Measurements from ENCODE around the gene SUGP2. TPM values are rescaled to one million over a fixed set of nuclear protein-coding genes. Genes with fewer than 3 reads are reported as not detected.
"Not testable (repeated sequence)": the region's sequence is repeated elsewhere in the genome, so short reads cannot be mapped to it uniquely, and the experiment has no call there.

The SUGP2 gene
- total RNA-seq, 1 donor from 2014 or later: 35.4 TPM

DNA sequence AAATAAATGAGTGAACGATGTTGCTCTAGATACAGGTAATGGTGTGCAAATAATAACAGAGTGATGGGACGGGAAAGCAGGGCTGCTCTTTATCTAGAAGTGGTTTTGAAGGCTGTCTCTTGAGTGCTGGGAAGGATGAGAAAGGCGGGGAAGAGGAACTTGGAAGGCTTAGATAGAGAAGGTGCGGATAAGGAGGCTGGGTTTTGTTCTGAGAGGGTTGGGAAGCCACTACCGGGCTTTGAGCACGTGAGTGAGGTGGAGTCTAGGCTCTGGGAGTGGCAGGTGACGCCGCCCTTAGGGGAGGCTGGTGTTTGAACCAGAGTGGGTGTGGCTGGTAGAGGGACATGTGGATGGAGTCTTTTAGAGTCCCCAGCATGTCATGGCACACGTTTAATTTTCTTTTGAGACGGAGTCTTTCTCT lies 897 bp upstream of the SUGP2 start:
- ATAC-seq (peak; percentile 71), DNase-seq (ENCODE audit: low spot score) (peak; percentile 67)

DNA sequence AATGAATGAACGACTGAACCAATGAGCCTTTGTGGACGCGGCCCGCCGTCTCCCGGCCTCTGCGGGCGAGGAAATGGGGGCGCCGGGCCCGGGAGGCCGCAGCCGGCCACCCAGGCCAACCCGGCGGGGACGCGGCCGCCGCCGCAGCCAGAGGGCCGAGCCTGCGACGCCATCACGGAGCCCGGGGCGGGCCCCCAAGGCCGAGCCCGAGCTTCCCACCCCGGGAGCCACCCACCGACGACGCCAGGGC lies 216 bp downstream of the SUGP2 start:
- DNase-seq (ENCODE audit: low spot score) (no peak), ATAC-seq (no peak)

DNA sequence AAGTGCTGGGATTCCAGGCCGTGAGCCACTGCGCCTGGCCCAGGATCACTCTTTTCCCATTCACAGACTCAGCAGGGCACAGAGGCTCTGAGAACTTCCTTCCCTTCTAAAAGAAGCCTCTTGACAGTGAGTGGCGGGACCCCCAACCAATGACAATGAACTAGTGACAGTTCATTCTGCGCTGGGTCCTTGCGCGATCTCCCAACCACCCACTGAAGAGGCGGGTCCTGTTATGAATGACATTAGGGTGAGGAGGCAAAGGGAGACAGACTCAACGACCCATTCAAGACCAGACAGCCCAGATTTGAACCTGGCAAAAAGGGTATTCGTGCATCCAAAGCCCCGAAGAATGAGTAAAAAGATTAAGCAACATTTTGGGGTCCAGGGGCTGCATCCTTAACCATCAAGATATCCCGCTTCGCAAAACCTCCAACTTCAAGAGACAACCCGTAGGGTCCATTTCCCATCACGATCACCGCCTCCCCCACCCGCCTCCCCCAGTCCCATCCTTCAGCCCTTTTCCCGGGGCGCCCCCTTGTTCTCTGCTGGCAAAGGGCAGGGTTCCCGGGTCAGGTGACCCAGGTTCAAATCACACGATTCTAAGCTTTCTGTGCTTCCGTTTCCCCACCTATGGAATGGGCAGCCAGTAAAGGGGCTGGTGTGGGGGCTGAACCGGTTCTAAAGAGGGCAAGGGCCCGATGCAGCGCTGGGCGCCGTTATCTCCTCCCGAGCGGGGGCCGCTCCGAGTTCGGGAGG lies 719 bp downstream of the SUGP2 start:
- DNase-seq (ENCODE audit: low spot score): peak; percentile 78

DNA sequence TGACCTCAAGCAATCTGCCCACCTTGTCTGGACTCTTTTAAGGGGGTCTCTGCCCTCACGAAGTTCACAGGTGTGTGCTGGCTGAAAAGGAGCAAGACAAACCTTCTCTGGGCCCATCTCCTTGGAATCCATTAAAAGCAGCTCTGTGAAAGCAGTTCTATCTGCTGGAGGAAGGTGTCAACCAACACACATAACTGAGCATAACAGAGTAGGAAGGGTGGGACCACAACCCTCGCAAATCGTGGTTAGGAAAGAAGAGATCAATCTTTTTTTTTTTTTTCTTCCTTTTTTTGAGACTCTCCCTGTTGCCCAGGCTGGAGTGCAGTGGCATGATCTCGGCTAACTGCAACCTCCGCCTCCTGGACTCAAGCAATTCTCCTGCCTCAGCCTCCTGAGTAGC lies 1.4 kb downstream of the SUGP2 start:
- DNase-seq (ENCODE audit: low spot score) (no peak), ATAC-seq (no peak)

More for the DNA sequence above, 719 bp downstream of the SUGP2 start:
- peak; percentile 30 for ATAC-seq

DNA sequence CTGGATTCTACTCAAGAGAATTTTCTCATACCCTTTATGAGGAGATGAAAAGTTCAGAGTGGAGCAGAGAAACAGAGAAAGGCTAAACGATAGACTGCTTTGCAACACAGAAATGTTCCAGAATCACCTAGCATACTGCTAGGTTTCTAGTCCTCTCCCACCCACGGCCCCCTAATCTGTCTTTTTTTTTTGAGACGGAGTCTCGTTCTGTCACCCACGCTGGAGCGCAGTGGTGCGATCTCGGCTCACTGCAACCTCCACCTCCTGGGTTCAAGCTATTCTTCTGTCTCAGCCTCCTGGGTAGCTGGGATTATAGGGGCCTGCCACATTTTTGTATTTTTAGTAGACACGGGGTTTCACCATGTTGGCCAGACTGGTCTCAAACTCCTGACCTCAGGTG lies 4.8 kb downstream of the SUGP2 start:
- no peak for ATAC-seq

DNA sequence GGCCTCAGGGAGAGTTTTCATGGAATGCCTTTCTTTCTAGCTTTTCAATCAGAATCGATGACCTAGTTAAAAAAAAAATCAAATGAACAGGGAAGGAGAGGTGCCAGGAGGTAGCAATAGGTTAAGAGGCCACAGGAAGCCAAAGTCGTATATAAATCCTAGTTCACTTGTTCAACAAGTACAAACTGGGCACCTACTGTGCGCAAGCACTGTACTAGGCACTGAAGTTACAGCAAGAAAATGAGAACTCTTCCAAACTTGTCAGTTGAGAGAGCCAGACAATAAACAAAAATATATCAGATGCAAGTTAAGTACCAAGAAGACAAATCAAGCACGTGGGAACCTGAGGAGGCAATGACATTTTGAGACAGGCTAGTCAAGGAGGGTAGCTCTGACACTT lies 6.1 kb downstream of the SUGP2 start:
- DNase-seq (ENCODE audit: low spot score): no peak
- no peak for ATAC-seq

More for the DNA sequence above, 4.8 kb downstream of the SUGP2 start:
- no peak for DNase-seq (ENCODE audit: low spot score)

DNA sequence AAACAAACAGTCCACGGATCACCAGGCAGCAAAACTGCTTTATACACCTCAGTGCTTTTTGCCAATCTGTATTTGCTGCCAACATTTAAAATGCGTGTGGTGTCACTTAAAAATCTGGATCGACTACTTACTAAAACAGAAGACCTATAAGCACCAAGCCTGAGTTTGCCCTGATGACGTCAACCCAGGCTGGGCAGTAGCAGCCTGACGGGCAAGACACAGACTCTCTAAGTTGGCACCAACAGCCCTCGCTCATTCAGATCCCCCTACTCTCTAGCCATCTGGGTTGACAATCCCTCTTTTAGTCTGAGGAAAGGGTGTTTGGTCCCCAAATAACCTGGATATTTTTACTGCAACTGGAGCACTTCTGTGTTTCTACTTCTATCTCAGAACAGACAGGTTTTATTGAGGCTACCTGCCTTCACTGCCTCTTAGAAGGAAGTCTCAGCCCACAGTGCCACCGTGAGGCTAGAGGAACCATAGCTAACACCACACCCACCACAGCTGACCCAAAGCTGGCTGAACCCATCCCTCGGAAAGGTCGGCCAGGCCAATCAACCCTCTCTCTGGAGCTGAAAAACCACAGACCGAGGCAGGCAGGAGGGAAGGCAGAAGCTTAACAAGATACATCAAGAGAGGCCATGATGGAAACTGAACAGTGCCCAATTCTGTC lies 6.9 kb downstream of the SUGP2 start:
- ATAC-seq (peak; percentile 98), DNase-seq (ENCODE audit: low spot score) (peak; percentile 86)

DNA sequence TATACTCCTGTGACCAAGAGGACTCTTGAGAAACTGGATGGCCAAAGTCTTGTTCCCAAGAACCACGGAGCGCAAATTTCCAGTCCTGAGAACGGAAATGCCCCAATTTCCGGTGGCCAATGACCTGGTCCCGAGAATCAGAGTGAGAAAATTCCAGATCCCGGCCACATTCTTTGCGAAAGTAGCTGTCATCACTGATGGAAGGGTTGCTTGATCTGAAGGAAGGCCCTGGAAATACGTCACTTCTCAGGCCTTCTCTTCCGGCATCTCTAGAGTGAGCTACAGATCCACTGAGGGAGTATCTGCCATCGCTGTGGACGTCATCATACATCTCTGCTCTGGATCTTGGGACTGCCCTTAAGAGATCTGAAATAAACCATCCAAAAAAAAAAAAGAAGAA lies 7.5 kb downstream of the SUGP2 start:
- ATAC-seq (no peak), DNase-seq (ENCODE audit: low spot score) (no peak)

DNA sequence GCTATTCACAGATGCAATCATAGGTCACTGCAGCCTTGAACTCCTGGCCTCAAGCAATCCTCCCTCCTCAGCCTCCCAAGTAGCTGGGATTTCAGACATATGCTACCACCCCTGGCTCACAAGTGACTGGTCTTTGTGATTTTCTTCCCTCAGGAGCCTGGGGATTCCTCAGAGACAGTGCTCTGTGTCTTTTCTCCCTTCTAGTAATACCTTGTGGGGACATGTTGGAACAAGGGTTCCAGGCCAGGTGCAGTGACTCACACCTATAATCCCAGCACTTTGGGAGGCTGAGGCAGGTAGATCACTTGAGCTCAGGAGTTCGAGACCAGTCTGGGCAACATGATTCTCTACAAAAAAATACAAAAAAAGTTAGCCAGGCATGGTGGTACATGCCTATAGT lies 9.9 kb downstream of the SUGP2 start:
- DNase-seq (ENCODE audit: low spot score); ATAC-seq: not testable (repeated sequence)

DNA sequence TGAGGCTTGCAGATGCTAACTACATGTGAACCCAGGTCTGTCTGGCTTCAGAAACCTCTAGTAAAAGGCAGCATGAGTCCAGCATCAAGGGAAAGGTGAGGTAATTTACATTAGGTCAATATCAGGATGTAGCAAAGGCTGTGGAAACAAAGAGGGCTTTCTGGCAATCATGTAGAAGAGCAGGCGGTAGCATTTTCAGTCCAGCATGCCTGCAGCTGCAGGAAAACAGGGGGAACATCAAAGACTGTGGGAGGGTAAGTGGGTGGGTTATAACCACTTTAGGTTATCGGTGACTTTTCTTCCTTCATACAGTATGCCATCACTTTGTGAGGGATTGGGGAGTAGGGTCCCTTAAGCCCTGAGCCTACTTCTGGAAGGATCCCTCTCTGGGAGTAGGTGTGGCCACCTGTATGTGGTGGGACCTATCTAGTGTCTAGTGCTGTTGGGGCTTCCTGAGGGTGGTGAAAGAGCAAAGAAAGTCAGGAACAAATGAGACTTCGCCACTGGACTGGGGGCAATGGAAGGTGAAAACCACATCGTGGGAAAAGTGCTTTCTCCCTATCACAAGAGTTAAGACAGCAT lies 10.8 kb downstream of the SUGP2 start:
- no peak for ATAC-seq
- DNase-seq (ENCODE audit: low spot score): no peak

DNA sequence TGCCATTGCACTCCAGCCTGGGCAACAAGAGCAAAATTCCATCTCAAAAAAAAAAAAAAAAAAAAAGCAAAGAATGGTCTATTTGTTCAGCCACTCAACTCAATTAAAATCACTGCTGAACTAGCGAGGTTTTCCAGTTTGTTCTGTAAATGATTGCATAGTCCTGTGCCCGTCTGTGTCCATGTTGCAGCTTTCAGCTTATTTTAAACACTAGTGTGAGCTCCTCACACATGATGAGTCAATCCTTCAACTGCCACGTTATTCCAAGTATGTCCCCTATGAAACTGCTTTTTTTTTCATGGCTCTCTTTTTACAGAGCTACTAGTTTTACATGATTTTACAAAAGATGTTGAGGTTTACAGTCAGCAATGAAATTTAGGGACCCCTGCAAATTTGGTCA lies 12.2 kb downstream of the SUGP2 start:
- ATAC-seq: peak; percentile 73
- DNase-seq (ENCODE audit: low spot score): no peak

DNA sequence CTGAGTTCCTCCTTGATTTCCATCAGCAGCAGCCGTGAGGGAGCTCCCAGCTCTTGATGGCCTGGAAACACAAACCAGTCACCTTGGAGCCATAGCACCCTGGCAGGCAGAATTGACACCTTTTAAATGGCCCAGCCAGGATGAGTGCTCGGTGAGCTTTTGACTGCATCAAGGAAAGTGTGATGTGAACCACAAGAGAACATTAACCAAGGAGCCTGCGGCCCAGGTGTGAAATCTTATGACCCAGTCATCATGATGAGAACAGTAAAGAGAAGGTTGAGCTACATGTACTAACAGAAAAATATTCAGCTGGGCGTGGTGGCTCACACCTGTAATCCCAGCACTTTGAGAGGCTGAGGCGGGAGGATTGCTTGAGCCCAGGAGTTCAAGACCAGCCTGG lies 22.8 kb downstream of the SUGP2 start:
- DNase-seq (ENCODE audit: low spot score): no peak
- no peak for ATAC-seq

DNA sequence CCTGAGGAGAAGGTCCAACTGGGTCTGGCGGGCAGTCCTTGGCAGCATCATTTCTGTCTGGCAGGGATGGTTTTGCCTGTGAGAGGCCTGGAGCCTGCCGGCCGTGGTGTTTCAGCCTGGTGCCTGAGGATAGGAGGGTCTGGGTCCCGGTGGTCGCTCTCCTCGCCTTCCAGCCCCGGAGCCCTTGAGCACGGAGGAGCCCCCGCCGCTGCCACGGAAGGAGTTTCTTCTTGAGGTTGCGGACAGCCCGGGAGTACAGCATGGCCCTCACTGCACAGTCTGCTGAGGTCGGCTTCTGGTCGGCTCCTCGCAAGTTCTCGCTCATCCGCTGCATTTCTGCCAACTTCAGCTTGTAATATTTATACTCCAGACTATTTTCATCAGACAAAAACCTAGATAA lies 23.4 kb downstream of the SUGP2 start:
- DNase-seq (ENCODE audit: low spot score): no peak
- no peak for ATAC-seq

DNA sequence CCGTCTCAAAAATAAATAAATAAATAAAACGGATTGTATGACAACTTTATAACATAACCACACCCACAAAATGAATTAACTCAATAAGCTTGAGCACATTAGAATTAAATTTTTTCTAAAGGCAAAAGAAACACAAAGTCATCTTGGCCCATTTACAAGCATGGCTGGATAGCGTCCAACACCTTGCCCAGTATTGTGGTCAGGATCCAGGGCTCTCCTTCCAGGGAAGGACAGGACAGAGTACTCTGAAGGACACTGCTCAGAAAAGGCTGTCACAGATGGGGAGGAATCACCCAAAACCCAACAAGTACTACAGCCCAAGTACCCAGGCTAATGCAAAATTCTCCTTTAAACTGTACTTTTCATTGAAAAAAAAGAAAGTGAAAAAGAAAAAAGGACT lies 27.1 kb downstream of the SUGP2 start:
- ATAC-seq (peak; percentile 24), DNase-seq (ENCODE audit: low spot score) (no peak)

DNA sequence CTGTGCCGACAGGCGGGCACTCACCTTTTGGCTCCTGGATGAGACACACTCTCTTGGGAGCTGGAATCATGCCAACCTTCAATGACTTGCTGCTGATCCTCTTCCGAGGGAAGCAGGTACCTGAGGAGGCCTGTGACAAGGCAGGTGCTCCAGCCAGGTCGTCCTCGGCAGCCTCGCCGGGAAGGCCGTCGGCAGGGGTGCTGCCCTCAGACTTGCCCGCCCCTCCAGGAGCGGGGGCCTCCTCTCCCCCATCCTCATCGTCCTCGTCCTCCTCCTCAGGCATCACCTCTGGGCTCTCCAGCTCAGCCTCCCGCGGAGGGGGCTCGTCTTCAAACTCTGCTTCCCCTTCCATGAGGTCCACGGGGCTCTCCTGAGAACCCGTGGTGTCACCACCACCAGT lies 29.2 kb downstream of the SUGP2 start:
- DNase-seq (ENCODE audit: low spot score): no peak

DNA sequence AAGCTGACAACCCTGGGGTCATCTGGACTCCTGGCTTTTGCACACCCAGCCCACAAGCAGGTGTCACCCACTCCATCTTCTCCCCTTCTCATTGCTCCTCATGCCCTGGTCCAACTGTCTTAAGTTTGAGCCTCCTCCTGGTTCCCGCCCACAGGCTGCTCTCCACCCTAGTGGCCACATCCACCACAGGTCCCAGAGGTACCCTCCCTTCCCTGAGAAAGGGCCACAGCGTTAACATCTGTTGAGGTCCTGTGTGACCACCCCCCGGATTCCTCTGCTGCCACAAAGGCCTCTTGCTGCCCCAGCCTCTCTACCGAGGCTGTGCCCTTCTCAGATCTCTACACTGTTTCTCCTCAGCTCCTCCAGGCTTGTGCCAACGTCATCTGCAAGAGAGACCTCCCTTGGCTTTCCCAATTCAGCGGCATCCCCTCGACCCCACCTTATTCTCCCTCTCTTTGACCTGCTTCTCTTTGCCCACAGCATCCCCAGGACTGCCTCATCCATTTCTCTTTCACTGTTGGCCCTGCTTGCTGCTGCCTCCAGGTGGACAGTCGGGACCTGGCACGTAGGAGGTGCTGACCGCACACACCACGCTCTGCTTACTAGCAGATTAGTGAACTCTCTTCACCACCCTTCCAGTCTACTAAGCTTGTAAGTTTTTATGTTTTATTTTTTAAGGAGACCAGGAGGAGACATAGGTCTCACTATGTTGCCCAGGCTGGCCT lies 33.3 kb downstream of the SUGP2 start:
- DNase-seq (ENCODE audit: low spot score) (no peak), ATAC-seq (peak; percentile 55)

More for the DNA sequence above, 29.2 kb downstream of the SUGP2 start:
- no peak for ATAC-seq

DNA sequence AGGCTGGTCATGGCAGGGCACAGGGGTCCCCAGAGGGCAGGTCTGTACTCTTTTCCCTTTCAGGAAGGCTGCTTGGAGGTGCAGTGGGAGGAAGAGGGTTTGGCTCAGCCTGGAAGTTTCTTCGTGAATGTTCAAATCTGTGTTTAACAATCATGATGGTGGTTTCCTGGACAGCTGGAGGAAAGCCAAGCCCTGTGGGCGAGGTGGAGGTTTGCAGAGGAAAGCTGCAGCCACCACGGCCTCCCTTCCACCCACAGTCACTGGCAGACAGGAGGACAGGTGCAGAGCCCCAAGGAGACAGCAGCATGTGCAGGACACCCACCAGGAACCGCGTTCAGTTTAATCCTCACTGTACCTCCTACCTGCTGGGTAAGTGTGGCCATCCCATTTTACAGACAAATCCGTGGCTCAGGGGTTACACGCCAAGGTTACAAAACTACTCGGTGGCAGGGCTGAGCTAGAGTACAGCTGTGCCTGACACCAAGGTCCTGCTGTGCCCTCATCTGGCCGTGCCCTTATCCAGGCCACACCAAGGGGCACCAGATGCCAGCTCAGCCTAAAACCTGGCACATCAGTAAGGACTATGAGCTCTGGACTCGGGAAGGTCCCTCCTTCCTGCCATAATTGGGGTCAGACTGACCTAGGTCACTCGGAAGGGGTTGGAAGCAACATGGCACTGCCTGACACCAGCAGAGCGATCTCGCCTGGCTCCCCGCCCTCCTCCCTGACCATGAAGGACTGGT lies 34.1 kb downstream of the SUGP2 start:
- peak; percentile 60 for DNase-seq (ENCODE audit: low spot score)
- peak; percentile 79 for ATAC-seq

DNA sequence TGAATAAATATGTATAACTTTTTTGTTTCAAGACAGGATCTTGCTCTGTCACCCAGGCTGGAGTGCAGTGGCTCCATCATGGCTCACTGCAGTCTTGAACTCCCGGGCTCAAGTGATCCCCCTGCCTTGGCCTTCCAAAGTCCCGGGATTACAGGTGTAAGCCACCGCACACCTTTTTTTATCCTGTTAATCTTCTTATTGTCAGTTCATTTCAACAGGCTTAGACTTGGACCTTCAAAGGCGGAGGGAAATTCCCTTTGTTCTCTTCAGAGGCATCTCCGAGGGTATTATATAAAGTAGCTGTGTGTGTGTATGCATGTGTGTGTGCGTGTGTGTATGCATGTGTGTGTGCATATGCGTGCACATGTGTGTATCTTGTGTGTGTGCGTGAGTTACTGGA lies 35.0 kb downstream of the SUGP2 start:
- no peak for DNase-seq (ENCODE audit: low spot score)
- ATAC-seq: no peak

DNA sequence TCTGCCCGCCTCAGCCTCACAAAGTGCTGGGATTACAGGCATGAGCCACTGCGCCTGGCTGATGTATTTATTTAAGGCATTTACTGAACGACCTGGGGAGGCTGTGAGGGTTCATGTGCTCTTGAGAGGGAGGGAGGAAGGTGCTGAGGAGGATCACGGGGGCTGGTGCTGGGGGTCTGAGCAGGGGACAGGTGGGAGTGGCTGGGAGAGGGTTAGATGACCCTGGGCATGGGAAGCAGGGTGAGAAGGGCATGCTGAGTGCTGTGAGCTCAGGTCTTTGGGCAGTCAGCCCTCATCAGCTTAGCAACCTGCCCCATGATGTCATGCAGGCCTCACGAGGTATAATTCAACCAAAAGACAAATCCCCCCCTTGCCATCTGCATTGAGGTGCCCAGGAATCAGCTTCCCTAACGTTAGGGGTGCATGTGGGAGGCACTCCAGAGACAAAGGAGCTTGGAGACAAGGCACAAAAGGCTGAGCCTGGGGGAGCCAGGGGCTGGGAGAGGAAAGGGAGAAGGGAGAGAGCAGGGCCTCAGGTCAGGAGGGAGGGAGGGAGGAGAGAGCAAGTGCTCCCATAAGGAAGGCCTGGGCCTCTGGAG lies 36.4 kb downstream of the SUGP2 start:
- no peak for DNase-seq (ENCODE audit: low spot score)
- no peak for ATAC-seq

DNA sequence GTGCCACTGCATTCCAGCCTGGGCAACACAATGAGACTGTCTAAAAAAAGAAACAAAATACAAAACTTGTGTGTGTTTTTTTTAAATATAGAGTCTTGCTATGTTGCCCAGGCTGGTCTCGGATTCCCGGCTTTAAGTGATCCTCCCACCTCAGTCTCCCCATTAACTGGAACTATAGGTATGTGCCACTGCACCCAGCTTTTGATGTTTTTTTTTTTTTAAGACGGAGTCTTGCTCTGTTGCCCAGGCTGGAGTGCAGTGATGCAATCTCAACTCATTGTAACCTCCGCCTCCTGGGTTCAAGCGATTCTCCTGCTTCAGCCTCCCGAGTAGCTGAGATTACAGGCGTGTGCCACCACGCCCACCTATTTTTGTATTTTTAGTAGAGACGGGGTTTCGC lies 37.0 kb downstream of the SUGP2 start:
- no peak for ATAC-seq
- no peak for DNase-seq (ENCODE audit: low spot score)

DNA sequence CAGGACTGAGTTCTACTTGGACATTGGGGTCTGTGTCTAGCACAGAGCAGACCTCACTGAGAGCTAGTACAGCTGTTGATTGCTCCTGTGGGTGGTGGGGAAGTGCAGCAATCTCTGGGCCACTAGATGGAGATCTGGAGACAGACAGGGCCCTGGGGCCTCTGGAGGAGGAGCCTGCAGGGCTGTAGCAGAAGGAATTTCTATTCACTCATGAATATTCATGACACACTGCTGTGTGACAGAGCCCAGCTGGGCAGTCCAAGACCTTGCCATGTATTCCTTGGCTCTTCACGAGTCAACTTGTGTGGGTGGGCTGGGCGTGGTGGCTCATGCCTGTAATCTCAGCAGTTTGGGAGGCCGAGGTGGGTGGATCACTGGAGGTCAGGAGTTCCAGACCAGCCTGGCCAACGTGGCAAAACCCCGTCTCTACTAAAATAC lies 37.5 kb downstream of the SUGP2 start:
- ATAC-seq: peak; percentile 69
- DNase-seq (ENCODE audit: low spot score): no peak
